ENCODE results near the gene PPP2R1B. TPM values are rescaled to one million over a fixed set of nuclear protein-coding genes. Genes with fewer than 3 reads are reported as not detected.

Gene PPP2R1B
- total RNA-seq, 2 donors from 2014 or later, result 15.4 to 41.4 TPM

DNA sequence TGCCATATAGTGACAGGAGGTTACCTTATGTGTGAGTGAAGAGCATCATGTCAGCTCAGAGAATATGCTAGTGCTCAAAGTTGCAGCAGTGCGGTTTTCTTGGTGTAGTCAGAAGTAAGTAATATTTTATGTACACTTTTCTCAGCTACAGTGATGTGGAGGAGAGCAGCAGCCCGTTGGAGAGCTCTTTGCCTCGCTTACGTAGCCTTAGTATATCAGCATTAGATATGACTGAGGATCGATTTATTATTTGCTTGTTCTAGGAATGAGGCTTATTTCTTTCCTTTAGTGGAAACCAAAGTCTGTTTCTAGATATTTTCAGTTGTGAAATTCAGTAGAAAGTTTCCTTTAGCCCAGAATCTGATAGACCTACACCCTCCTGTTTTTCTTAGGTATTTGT is 63.6 kb downstream of the PPP2R1B start:
- Histone ChIP-seq H3K9me3 (no peaks in the 10 kb centered on the region), H3K27ac (no peak overlapping the region), H3K4me1 (replicated peaks) (no peaks in the 10 kb centered on the region), H3K27me3 (replicated peaks; ENCODE audit: insufficient read depth) (no peaks in the 10 kb centered on the region), H3K36me3 (no peaks in the 10 kb centered on the region), H3K4me3 (no peak overlapping the region)
- DNase-seq (ENCODE audit: low spot score), result no peak
- no peak for TF ChIP-seq POLR2AphosphoS5 (IDR thresholded peaks at IDR 0.05)
- no peak for TF ChIP-seq POLR2A (IDR thresholded peaks at IDR 0.05)
- no peak for TF ChIP-seq CTCF (IDR thresholded peaks at IDR 0.05)
- intact Hi-C loops (cut with DNase I), result no loop called here
- 93% methylated on average over 5 of the region's 5 CpGs for WGBS

GRCh38 chr11:111700162-111700561 is 66.0 kb downstream of the PPP2R1B start:
- Histone ChIP-seq H3K27me3 (replicated peaks; ENCODE audit: insufficient read depth) (no peaks in the 10 kb centered on the region), H3K4me3 (no peak overlapping the region), H3K36me3 (no peaks in the 10 kb centered on the region), H3K9me3 (no peaks in the 10 kb centered on the region), H3K27ac (no peak overlapping the region), H3K4me1 (replicated peaks) (no peaks in the 10 kb centered on the region)
- intact Hi-C loops (cut with DNase I), result no loop called here
- no peak for TF ChIP-seq CTCF (IDR thresholded peaks at IDR 0.05)
- TF ChIP-seq POLR2AphosphoS5 (IDR thresholded peaks at IDR 0.05), result no peak
- no peak for TF ChIP-seq POLR2A (IDR thresholded peaks at IDR 0.05)
- no peak for DNase-seq (ENCODE audit: low spot score)
- WGBS, result 100% methylated on average over 1 of the region's 1 CpG

DNA sequence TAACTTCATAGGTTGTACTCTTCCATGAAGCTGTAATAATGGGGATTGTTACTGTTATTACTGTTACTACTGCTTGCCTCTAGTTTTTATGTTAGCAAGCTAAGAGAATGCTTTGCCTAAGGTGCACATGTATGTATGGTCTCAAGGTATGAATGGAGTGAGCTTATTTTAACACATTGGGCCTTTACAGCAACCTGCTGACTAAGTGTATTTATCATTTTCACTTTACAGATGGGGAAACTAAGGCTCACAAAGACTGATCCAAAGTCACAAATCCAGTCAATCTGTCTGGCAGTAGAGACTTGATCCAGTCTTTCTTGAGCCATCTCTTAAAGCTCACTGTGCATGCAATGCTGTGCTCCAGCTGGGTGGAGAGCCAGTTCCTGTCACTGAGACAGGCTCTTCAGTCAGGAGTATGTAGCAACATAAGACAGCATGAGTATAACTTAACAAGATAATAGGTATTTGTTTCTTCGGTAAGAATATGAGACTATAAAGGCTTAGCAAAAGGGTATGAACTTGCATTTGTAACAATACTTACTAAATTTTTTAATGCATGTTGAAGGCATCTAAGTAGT is 66.5 kb downstream of the PPP2R1B start:
- Histone ChIP-seq H3K27ac (no peak overlapping the region), H3K36me3 (no peaks in the 10 kb centered on the region), H3K9me3 (no peaks in the 10 kb centered on the region), H3K27me3 (replicated peaks; ENCODE audit: insufficient read depth) (no peaks in the 10 kb centered on the region), H3K4me1 (replicated peaks) (no peaks in the 10 kb centered on the region), H3K4me3 (no peak overlapping the region)
- no peak for DNase-seq (ENCODE audit: low spot score)
- TF ChIP-seq POLR2AphosphoS5 (IDR thresholded peaks at IDR 0.05) (no peak), POLR2A (IDR thresholded peaks at IDR 0.05) (no peak), CTCF (IDR thresholded peaks at IDR 0.05) (no peak)
- 79% methylated on average over 1 of the region's 1 CpG for WGBS
- intact Hi-C loops (cut with DNase I), result no loop called here

DNA sequence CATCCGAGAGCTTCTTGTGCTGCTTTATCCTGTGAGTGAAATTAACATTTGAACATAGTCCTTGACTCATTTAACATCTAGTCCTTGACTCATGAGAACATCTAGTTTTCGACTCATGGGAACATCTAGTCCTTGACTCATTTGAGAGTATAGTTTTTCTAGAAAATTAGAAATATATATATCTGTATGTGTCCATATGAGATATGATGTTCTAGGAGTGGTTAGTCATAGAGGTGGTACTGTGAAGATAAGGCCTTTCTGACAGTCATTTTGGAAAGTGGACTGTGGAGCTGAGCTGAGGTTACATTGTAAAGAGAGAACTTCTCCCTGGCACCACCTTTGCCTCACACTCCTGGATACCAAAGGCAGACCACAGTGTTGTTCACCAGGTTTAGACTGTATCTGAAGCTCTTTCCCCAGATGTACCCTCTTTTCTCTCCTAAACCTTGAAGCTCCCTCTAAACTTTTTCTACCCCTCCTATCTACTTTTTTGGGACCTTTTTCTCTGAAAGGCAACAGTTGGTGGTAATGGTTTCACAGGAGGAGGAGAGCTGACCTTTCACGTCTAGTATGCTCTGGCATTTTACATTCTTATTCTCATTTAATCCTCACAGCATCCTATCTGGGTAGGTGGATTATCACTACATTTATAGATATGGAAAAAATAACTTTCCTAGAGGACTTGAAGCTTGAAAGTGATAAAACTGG is 67.2 kb downstream of the PPP2R1B start:
- H3K9me3 ChIP-seq, result no peaks in the 10 kb centered on the region
- H3K27ac ChIP-seq, result no peak overlapping the region
- H3K36me3 ChIP-seq, result no peaks in the 10 kb centered on the region
- no peak overlapping the region for H3K4me3 ChIP-seq
- H3K27me3 ChIP-seq (replicated peaks; ENCODE audit: insufficient read depth), result no peaks in the 10 kb centered on the region
- DNase-seq (ENCODE audit: low spot score), result no peak
- WGBS, result 93% methylated on average over 3 of the region's 3 CpGs
- intact Hi-C loops (cut with DNase I), result no loop called here
- H3K4me1 ChIP-seq (replicated peaks), result no peaks in the 10 kb centered on the region
- no peak for TF ChIP-seq POLR2AphosphoS5 (IDR thresholded peaks at IDR 0.05)
- no peak for TF ChIP-seq POLR2A (IDR thresholded peaks at IDR 0.05)
- no peak for TF ChIP-seq CTCF (IDR thresholded peaks at IDR 0.05)

- Histone ChIP-seq H3K27me3 (replicated peaks; ENCODE audit: insufficient read depth) (no peaks in the 10 kb centered on the region), H3K4me3 (no peak overlapping the region), H3K9me3 (no peaks in the 10 kb centered on the region), H3K27ac (no peak overlapping the region), H3K36me3 (no peaks in the 10 kb centered on the region), H3K4me1 (replicated peaks) (no peaks in the 10 kb centered on the region)
- intact Hi-C loops (cut with DNase I), result no loop called here
- no peak for DNase-seq (ENCODE audit: low spot score)
- TF ChIP-seq POLR2AphosphoS5 (IDR thresholded peaks at IDR 0.05) (no peak), POLR2A (IDR thresholded peaks at IDR 0.05) (no peak), CTCF (IDR thresholded peaks at IDR 0.05) (no peak)
- WGBS, result 81% methylated on average over 1 of the region's 1 CpG
Measured at GRCh38 chr11:111697933-111698371, 68.2 kb downstream of the PPP2R1B start.

Measured in prostate gland (tissue), 2 donors.